GM10266 (cell line): ENCODE measurements around the gene PEMT.

Source experiments
- DNase-seq: peaks from one replicate; pipeline ENCODE4 v3.0.0; 2012; ENCODE audit errors: extremely low spot score
- CTCF ChIP-seq: IDR thresholded peaks from 2 replicates; pipeline ENCODE4 v1.5.1; 2012; ENCODE audit warnings: mild to moderate bottlenecking, low read depth; ENCODE audit not compliant: control insufficient read depth, insufficient read depth; ENCODE audit errors: missing control alignments

PEMT gene

GRCh38 chr17:17497065-17497844, 94.3 kb downstream of the PEMT start:
- no peak for DNase-seq
- no peak for TF ChIP-seq CTCF

- peak; percentile 93 for TF ChIP-seq CTCF
- peak; percentile 96 for DNase-seq
Measured at GRCh38 chr17:17496189-17497064, 95.1 kb downstream of the PEMT start, which contains the start of gene RASD1. Gene RASD1 (minus strand): TSS chr17:17496395. CDS start chr17:17496181, 214 bp downstream.

- DNase-seq, result peak; percentile 66
- no peak for TF ChIP-seq CTCF
Measured at GRCh38 chr17:17495536-17496188, 95.8 kb downstream of the PEMT start.

- no peak for DNase-seq
- TF ChIP-seq CTCF, result no peak
Measured at GRCh38 chr17:17494870-17495535, 96.5 kb downstream of the PEMT start.

- TF ChIP-seq CTCF, result no peak
- DNase-seq, result no peak
Measured at GRCh38 chr17:17494499-17494869, 97.0 kb downstream of the PEMT start.

- no peak for DNase-seq
- TF ChIP-seq CTCF, result no peak
Measured at GRCh38 chr17:17493986-17494466, 97.5 kb downstream of the PEMT start.
